ENCODE measurements around the gene PEX6.
"Not testable (repeated sequence)": the region's sequence is repeated elsewhere in the genome, so short reads cannot be mapped to it uniquely, and the experiment has no call there.

The PEX6 gene

DNA sequence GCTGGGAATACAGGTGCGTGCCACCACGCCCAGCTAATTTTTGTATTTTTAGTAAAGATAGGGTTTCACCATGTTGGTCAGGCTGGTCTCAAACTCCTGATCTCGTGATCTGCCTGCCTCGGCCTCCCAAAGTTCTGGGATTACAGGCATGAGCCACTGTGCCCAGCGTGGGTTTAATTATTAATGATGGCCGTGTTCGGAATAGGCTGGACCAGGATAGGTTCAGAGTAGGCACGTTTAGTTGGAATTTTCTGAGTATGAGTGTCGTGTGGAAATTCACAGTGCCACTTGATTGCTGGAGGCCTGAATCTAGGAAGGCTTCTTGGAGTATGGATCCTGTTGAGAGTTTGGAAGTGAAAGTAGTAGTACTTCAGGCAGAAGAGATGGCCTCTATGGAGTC, 19.2 kb upstream of the PEX6 start:
- not testable (repeated sequence) for DNase-seq

DNA sequence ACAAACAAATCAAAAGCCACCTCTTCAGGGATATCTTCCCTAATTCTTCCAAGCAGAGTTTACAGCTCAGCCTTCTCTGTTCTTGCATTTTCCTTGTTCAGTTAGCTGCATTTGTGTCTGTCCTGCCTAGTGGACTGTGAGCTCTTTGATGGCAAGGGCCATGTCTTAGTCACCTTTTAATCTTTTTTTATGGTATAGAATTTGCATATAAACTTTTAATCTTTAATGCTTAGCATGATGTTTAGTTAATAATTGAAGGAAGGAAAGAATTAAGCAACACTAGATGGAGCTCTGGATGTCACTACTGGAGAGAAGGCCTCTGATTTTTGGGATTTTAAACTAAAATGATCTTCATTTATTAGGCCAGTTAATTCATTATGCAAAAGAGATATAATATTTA, 17.5 kb upstream of the PEX6 start:
- DNase-seq = no peak

DNA sequence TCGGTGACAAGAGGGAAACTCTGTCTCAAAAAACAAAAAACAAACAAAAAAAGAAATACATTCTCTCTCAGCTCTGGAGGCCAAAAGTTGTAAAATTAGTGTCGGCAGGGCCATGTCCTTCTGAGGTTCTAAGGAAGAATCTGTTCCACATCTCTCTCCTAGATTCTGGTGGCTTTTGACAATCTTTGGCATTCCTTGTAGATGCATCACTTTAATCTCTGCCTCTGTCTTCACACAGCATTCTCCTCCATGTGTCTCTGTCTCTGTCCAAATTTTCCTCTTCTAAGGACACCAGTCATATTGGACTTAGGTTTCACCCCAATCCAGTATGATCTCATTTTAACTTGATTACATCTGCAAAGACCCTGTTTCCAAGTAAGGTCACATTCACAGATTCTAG, 14.5 kb upstream of the PEX6 start:
- DNase-seq = no peak

DNA sequence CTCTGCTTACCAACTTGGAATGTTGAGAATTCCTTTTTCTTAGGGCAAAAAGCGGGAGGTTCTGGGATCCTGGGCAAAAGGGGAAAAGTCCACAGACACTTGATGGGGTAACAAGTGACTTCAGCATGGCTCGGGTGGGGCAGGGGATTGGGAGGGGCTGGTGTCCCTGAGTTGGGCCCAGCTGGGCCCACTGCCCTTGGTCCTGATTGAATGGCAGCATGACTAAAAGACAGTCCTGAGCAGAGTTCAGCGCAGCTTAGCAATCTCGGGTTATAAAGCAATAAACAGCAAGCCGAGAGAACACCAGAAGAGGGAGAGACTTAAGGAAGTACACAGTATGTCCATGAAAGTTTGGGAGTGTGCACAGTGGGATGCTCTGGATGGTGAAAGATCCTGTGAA, 10.9 kb upstream of the PEX6 start:
- no peak for DNase-seq

DNA sequence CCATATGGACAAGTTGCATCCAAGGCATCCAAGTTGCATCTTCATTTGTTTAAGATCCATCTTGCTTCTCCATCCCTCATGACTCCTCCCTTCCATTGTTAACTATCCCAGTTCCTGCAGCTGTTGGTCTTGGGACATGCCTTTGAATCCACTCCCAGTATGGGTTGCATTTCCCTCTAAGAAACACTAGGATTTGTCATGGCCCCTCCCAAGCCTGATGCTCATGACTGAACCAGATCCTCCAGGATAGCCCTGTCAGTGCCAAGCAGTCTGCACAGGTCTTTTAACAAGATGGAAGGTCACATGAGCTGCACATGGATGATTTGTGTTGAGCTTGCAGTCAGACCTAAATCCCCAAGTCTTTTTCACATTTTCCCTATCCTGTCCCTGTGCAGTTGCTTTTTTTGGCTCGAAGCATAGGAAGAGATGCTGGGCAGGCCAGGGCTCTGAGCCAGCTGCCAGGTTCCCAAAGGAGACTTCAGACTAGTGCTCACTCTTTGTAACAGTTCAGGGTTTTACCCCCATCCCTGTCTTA, 9.6 kb upstream of the PEX6 start:
- no peak for DNase-seq

DNA sequence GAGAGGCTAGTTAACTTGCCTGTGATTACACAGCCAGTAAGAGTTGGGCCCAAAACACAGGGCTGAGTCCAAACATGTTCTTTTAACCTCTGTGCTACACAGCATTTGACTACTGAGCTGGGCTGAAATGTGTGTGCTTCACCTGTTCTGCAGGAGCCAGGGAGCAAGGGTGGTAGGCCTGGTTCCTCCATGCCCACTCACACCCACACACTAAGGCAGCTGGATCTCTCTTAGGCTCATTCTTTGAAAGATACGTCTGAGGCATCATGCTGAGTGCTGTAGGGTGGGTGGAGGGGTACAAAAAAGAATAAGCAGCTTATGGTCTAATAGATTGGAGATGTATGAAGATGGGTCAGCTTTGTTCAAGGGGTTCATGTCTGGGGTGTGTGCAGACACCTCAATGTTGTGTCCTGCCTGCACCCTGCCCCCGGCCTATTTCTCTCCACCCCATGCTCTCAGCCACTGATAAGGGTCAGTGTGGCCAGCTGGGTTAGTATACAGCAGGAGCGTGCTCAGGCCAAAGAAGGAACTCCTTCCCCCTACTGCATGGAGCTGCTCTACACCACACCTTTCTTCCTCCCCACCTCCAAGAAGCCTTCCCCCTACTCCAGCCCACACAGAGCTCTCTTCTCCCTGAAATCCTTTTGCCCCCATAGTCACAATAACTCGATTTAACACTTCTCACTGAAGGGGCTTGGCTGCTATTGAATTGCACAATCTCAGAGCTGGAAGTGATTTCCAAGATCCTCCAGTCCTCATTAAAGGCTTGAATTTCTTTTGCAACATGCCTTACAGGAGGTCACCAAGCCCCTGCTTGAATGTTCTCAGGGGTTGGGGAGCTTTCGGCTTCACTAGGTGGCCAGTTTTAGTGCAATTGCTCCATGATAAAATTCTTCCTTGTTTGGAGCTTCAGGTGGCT, 8.8 kb upstream of the PEX6 start:
- DNase-seq = no peak

DNA sequence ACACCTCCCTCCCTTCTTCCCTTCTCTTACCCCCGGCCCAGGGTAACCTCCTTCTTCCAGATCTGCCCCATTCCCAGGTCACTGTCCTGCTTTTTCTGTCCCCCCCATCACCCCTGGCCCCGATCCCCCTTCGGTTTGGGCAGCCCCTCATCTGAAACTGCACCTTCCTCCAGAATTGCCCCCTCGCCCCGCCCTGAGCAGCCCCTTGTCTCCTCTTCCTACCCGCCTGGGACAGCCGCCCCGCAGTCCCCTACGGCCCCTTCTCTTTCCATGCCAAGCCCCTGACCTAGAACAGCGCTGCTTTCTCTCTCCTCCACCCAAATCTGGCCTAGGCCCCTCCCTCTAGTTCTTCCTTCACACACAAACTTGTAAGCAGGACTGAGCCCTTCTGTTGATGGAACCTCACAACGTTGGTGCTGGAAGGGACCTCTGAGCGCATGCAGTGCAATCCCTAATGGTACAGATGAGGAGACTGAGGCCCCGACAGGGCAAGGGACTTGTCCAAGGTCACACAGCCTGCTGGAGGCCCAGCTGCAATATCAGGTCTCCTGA, 6.0 kb upstream of the PEX6 start:
- DNase-seq = no peak

DNA sequence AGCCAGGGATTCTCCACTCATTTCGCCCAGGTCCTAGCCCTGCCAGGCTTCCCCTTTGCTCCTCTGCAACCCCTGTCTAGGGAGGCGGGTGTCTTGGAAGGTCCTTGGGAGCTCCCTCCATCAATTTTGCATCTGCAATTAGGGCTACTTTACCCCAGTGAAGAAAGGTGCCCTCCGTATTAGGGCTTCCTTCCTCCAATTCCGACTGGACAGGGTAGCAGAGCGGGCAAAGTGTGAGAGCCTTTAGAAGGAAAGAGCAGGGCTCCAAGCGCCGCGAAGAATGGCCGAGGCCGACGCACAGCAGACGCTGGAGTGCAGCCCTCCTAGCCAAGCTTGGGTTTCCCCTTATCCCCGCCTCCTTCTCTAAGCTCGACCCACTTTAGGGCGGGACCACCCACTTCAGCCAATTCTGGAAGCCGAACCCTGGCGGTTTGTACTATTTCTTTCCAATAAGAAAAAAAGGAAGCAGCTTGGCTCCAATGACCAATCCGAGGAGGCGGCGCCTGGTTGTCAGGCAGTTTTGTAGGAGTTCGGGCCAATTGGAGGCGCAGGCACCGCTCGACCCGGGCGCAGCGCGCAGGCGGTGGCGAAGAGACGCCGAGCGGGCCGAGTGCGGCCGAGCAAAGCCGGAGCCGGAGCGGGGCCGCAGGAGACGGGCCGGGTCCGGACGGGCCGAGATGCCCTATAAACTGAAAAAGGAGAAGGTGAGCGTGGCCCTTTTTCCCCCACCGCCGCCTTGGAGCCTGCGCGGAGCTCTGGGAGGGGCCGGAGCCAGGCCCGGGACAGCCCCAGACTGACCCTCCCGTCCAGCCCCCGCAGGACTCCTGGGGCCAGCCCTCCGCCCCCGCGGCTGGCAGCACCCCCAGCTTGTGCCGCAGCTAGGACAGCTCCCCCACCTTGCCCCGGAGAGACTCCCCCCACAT, 5.3 kb upstream of the PEX6 start, which contains the start of gene PPP2R5D:
PPP2R5D (plus strand) TSS at position 570 of the 923 bp plus-strand sequence; CDS start at position 678, 108 bp downstream.
- DNase-seq = peak; percentile 98

DNA sequence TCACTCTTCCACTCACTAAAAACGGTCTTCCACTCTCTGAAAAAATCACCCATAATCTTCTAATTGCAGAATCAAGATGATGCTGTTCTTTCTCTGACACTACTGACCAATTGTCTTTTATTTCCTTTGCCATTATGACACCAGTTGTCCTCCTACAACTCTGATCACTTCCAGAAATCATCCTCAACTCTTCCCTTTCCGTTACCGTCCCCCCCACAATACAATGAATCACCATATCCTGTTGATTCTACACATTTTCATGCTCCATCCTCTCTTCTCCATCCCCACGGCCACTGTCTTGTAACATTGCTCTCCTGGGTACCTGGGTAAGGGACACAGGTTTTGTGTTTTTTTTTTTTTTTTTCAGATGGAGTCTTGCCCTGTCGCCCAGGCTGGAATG, 2.9 kb upstream of the PEX6 start:
- no peak for DNase-seq

DNA sequence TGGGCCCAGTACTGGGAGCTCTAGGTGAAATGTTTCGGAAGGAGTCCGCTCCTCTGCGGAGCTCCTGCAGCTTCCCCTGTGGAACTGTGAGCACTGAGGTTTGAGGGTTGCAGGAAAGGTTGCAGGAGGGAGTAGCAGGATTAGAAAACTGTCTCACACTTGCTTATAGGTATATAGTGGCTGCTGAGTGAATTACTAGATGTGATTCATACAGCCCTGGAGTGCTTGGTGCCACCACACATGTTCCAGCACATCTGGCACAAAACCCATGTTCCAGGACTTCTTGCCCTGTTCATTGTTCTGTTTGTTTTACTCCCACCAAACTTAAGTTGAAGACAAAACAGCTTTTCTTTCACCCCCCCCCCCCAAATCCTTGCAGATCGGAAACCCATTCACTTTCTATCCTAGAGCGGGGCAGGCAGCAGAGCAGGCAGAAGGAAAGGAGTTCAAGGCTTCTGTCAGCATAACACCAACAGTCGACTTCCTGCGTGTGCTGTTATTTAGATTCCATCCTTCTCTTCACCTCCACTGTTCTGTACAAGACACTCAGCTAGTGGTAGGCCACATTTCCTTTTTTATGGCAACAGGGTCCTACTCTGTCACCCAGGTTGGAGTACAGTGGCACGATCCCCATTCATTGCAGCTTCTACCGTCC, 669 bp upstream of the PEX6 start:
- no peak for DNase-seq

DNA sequence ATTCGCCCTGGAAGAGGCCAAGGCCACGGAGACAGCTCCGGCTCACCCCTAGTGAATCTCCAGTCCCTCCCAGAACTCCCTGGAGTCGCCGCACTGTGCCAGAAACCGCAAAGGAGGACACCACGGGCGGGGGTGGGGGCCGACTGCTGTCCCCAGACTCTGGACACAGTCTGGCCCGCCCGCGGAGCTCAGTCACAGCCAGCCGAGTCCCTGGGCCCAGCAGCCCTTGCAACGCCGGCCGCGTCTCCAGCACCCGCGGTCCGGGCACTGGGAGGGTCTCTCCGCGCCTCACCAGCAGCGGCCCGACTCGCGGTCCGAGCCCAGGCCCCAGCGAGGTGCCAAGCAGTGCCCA, 518 bp downstream of the PEX6 start:
- DNase-seq = no peak

DNA sequence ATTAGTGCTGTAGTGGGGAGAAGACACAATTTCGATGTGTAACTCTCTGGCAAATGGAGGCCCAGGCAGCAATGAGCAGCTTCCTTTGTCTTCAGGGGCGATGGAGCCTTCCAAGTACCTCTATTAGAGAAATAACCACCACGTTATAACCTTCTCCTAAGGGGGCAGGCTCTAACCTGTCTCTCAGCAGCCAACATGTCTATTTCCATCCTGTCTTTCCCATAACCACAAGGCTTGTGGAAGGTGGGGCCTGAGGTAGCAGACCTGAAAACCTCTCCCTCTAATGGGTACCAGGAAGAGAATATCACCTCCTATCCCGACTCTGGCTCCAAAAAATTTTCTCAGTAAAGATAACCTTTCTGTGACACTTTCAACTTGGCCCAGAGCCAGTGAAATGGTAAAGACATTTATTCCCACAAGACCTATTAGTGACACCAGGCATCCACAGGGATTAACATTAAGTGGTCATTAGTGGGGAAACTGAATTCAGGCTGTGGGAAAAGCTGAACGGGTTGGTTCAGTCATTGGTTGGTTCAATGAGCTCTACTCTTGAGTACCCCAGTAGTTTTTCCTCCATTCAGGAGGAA, 4.0 kb downstream of the PEX6 start:
- DNase-seq = no peak

DNA sequence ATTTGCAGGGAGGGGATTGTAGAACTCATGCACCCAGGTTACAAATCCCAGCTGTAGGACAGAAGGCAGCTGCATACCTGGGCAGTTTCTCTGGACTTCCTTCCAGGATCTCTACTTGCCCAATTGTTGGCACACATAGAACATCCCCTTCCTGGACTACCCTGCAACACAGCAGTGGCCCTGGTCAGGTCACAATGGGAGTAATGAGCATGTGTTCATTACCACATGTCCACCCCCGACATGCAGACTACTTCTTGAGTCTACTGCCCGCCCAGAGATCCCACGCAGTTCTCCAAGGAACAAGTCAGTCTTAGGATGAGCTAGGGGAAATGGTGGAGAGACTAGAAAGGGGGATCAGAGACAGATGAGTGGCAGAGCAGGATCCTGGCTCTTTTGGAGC, 5.1 kb downstream of the PEX6 start:
- DNase-seq = no peak

DNA sequence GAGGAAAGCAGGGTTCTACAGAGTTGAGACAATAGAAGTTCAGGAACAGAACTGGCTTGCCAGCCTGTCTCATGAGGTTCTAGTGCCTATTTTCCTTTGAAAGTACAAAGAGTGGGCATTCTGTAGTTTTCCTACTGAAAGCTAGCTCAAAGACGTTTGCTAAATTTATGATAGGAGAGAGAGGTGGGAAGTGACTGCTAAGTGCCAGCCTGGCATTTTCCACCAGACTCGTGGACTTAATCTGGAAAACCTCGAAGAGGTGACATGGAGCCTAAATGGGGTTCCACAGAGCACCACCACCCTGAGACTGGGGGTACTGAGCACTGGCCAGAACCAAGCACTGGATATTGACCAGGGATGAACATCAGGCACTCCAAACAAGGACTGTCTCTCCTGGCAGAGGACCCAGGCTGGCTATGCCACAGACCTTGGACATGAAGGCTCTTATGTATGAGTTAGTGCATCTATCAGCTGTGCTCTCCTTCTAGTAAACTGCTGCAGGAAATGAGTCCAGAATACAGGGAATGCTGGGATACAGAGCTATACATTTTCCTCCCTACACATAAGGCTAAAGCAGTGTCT, 7.1 kb downstream of the PEX6 start:
- DNase-seq = no peak

DNA sequence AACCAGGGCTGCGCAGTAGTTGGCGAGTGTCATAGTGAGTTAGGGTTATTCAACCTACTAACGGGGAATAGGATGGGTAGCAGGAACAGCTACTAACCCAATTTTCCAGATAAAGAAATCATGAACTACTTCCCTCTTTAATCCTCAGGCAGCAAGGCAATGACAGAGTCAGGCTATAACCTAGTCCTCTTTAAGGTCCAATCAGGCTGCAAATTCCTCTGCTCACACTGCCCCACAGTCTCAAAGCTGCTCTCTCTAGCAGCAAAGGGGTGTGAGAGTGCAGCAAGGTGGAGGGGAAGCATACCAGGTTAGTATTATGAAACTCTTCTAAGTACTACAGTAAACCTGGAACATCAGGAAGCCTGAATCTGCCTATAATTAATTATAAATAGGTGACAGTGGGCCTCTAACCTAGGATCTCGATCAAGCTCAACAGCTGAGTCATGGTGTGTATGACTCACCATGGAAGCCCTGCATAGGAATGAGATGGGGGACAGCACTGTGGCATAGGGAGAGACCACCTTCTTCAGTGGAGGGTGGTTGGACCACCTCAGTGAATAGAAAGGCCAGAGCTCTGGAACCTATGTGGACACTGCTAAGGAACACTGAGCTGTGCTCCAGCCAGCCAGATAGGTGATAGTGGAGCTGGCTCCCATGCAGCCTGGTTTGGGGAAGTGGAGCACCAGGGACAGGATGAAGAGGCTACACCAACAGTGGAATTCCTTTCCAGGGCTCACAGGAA, 7.9 kb downstream of the PEX6 start:
- no peak for DNase-seq

DNA sequence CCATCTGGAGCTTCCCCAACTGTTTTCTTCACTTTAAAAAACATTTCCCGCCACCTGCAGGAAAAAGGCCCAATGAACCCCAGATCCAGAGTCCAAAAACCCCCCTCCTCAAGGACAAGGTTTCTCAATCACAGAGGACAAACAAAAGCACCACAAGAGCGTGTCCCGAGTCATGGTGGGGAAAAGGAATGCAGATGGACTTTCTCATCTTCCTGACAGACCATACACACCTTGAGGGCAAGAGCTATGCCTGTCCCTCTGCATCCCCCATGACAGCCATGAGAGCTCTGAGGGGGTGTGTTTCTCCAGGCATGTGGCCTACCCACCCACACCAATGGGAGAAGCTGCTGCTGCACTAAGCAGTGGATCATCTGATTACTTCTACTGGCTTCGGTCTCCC, 9.0 kb downstream of the PEX6 start:
- no peak for DNase-seq

DNA sequence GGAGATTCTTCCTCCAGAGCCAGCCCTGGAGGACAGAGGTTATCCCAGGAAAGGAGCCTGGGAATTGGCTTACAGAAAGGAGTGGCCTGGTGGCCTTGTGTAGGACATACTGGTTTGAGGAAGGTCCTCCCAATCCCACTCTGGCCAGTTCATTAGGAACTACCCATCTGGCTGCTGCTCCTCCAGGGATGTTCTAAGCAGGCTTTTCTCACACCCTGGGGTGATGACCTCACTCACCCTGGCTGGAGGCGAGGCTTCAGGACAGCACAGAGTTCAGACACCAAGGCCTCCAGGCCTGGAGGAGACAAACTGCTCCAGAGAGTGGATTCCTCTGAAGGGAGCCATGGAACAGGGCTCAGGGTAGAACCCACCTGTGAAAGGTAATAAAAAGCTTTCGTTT, 9.6 kb downstream of the PEX6 start:
- no peak for DNase-seq

DNA sequence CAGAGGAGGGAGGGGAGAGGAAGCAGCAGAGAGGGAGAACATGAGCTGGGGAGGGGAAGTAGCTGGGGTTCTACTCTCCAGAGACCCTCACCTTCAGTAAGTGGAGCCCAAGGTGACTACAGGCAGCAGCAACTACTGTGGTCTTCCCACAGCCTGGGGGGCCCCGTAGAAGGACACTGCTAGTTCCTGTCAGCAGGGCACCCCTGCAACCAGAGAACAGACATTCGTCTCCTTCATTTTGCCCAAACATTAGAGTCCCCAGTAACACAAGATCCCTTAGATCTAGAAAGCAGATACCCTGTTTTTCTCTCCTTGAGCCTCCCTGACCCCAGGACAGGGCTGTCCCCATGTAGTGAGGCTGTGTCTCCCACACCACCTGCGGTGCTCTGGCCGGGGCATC, 10.2 kb downstream of the PEX6 start:
- DNase-seq = no peak

DNA sequence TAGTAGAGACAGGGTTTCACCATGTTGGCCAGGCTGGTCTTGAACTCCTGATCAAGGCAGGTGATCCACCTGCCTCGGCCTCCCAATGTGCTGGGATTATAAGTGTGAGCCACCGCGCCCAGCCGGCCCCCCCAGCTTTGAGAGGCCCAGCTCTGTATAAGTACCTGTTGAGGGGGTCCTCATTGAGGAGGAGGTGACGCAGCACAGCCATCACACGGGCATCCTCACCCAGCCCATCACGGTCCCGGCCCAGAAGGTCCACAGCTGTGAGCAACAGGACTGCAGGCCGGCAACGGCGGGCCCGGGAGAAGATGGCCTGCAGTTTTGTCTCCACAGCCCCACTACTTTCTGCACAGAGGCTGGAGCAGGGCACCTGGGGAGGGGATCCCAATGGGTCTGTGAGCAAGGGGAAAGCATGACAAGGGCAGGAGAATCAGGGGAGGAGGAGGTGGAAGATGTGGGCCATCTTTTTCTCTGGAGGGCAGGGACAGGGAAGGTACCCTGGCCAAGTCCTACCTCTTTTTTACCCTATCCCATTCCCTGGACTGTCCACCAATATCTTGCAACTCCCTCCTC, 10.8 kb downstream of the PEX6 start:
- DNase-seq = no peak

DNA sequence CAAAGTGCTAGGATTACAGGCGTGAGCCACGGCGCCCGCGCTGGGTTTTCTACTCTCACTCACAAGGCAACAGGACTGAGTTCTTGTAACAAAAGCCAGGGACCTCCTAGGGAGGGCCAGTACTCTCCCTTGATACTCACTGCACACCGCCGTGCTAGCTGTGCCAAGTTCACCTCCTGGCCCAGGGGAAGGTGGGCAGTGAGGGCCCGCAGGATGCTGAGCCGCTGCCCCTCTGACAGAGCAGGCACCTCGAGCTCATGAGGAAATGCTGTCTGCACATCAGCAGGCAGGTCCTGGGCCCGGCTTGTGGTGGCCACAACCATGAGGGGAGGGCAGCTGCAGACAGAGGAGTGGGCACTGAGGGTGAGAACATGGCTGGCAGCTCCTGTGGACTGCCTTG, 11.8 kb downstream of the PEX6 start:
- DNase-seq = no peak

DNA sequence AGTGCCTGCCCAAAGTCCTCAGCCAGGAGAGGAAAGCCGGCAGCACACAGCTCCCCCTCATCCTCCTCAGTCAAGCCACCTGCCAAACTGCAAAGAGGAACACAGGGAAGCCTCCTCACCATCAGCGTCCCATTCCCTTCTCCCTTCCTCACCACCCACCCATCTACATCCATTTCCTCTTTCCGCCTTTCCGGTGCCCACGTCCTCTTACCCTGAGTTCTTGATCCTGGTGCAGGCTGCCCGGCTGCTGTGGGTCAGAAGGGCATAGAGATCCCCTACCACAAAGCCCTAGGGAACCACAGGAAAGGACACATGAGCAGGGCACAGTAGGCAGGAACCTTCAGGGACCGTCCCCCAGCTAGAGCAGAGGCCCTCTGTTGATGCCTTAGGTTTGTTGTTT, 12.4 kb downstream of the PEX6 start:
- DNase-seq = no peak

Data from NCI-H1930 (cell line).